Neural progenitor cell (in vitro differentiated cells): ENCODE results near the gene CD160. TPM values are rescaled to one million over a fixed set of nuclear protein-coding genes. Genes with fewer than 3 reads are reported as not detected.

ENCODE experiments used
- DNase-seq: peaks from one replicate; pipeline ENCODE4 v3.0.0-alpha.2; 2016; ENCODE audit warnings: low spot score
- H2AFZ ChIP-seq: fragments of 200-600 bp; sonication (generic); replicated peaks from 2 replicates; pipeline ENCODE4 v1.6.1; 2016; ENCODE audit warnings: antibody characterized with exemption
- H3F3A ChIP-seq: fragments of 200-600 bp; sonication (generic); 2 replicates; pipeline ENCODE4 v1.6.1; 2016; ENCODE audit warnings: antibody characterized with exemption, low read depth
- H3K27ac ChIP-seq: fragments of 200-600 bp; sonication (generic); 2 replicates; pipeline ENCODE4 v1.5.1; 2016; ENCODE audit warnings: mild to moderate bottlenecking
- H3K27me3 ChIP-seq: fragments of 200-600 bp; sonication (generic); 2 replicates; pipeline ENCODE4 v1.6.1; 2016; ENCODE audit warnings: mild to moderate bottlenecking, moderate library complexity
- H3K36me3 ChIP-seq: fragments of 200-600 bp; sonication (generic); 2 replicates; pipeline ENCODE4 v1.5.1; 2016
- H3K4me1 ChIP-seq: fragments of 200-600 bp; sonication (generic); 2 replicates; pipeline ENCODE4 v1.6.1; 2016; ENCODE audit warnings: mixed run types
- H3K4me2 ChIP-seq: fragments of 200-600 bp; sonication (generic); 2 replicates; pipeline ENCODE4 v1.6.1; 2016
- H3K4me3 ChIP-seq: fragments of 200-600 bp; sonication (generic); 2 replicates; pipeline ENCODE4 v1.5.1; 2016
- H3K79me2 ChIP-seq: fragments of 200-600 bp; sonication (generic); 2 replicates; pipeline ENCODE4 v1.6.1; 2016; ENCODE audit warnings: low read depth
- H3K9ac ChIP-seq: fragments of 200-600 bp; sonication (generic); 2 replicates; pipeline ENCODE4 v1.6.1; 2016
- H3K9me3 ChIP-seq: fragments of 200-600 bp; sonication (generic); 2 replicates; pipeline ENCODE4 v1.5.1; 2016; ENCODE audit warnings: low read depth
- H4K20me1 ChIP-seq: fragments of 200-600 bp; sonication (generic); 2 replicates; pipeline ENCODE4 v1.6.1; 2016; ENCODE audit warnings: low read depth
- H3K27ac Mint-ChIP-seq: 3 replicates; pipeline ENCODE4 v1.8.0; 2021; ENCODE audit warnings: mixed read lengths
- H3K27me3 Mint-ChIP-seq: 2 replicates; pipeline ENCODE4 v1.8.0; 2022; ENCODE audit warnings: low read depth, mild to moderate bottlenecking, inconsistent platforms, moderate library complexity, mixed read lengths; ENCODE audit not compliant: insufficient read depth
- H3K36me3 Mint-ChIP-seq: 3 replicates; pipeline ENCODE4 v1.8.0; 2021; ENCODE audit warnings: mixed read lengths
- H3K4me1 Mint-ChIP-seq: 3 replicates; pipeline ENCODE4 v1.8.0; 2021; ENCODE audit warnings: mixed read lengths
- H3K4me3 Mint-ChIP-seq: 3 replicates; pipeline ENCODE4 v1.8.0; 2021; ENCODE audit warnings: mild to moderate bottlenecking, moderate library complexity, mixed read lengths
- H3K9me3 Mint-ChIP-seq: 3 replicates; pipeline ENCODE4 v1.8.0; 2020; ENCODE audit warnings: mixed read lengths
- CTCF ChIP-seq: fragments of 200-600 bp; sonication (generic); IDR thresholded peaks from 2 replicates; pipeline ENCODE4 v1.5.1; 2017; ENCODE audit warnings: antibody characterized with exemption, mild to moderate bottlenecking
- EZH2 ChIP-seq: fragments of 200-600 bp; sonication (generic); IDR thresholded peaks from 2 replicates; pipeline ENCODE4 v1.6.1; 2017; ENCODE audit warnings: antibody characterized with exemption, mild to moderate bottlenecking, moderate library complexity
- EZH2phosphoT487 ChIP-seq: fragments of 200-600 bp; sonication (generic); IDR thresholded peaks from 2 replicates; pipeline ENCODE4 v1.6.1; 2017; ENCODE audit warnings: antibody characterized with exemption
- total RNA-seq: library from RNA; depleted of rRNA; stranded (reverse); fragments of >200 nt; gene quantifications from 2 replicates; pipeline ENCODE4 v1.2.3, GENCODE V29; 2015; ENCODE audit warnings: low replicate concordance

CD160 gene
- total RNA-seq, 1 donor from 2014 or later = not detected

GRCh38 chr1:145778146-145778540 lies 58.8 kb downstream of the CD160 start:
- Mint-ChIP-seq H3K27ac (no peak overlapping the region), H3K4me3 (no peak overlapping the region), H3K36me3 (peaks cover 10% of the 10 kb centered on the region), H3K4me1 (no peaks in the 10 kb centered on the region), H3K27me3 (no peaks in the 10 kb centered on the region), H3K9me3 (no peaks in the 10 kb centered on the region)
- H2AFZ ChIP-seq = no peak overlapping the region
- H3K4me1 ChIP-seq = no peaks in the 10 kb centered on the region
- no peaks in the 10 kb centered on the region for H3K27me3 ChIP-seq
- no peak overlapping the region for H3K4me2 ChIP-seq
- H3K79me2 ChIP-seq = no peaks in the 10 kb centered on the region
- H3K27ac ChIP-seq = no peak overlapping the region
- no peaks in the 10 kb centered on the region for H3K36me3 ChIP-seq
- no peaks in the 10 kb centered on the region for H4K20me1 ChIP-seq
- H3K9me3 ChIP-seq = no peaks in the 10 kb centered on the region
- no peak for TF ChIP-seq CTCF
- no peak for DNase-seq
- H3K4me3 ChIP-seq = no peak overlapping the region
- no peak overlapping the region for H3K9ac ChIP-seq
- no peaks in the 10 kb centered on the region for H3F3A ChIP-seq

GRCh38 chr1:145782272-145783099 lies 63.2 kb downstream of the CD160 start:
- Mint-ChIP-seq H3K27me3 (no peaks in the 10 kb centered on the region), H3K9me3 (no peaks in the 10 kb centered on the region), H3K36me3 (peaks cover 3% of the 10 kb centered on the region), H3K27ac (no peak overlapping the region), H3K4me1 (no peaks in the 10 kb centered on the region), H3K4me3 (no peak overlapping the region)
- Histone ChIP-seq H3K27ac (no peak overlapping the region), H2AFZ (no peak overlapping the region), H3K36me3 (no peaks in the 10 kb centered on the region), H3F3A (no peaks in the 10 kb centered on the region), H3K9me3 (no peaks in the 10 kb centered on the region), H3K9ac (no peak overlapping the region), H3K27me3 (no peaks in the 10 kb centered on the region), H3K4me2 (no peak overlapping the region), H3K4me3 (no peak overlapping the region), H4K20me1 (peaks cover 8% of the 10 kb centered on the region), H3K79me2 (peaks cover 3% of the 10 kb centered on the region), H3K4me1 (peaks cover 17% of the 10 kb centered on the region)
- TF ChIP-seq CTCF (no peak), EZH2phosphoT487 (no peak), EZH2 (no peak)
- no peak for DNase-seq

- no peak for TF ChIP-seq CTCF
- no peak for TF ChIP-seq EZH2
- TF ChIP-seq EZH2phosphoT487 = no peak
- H3K27me3 Mint-ChIP-seq = no peaks in the 10 kb centered on the region
- no peak overlapping the region for H3K4me2 ChIP-seq
Observed at GRCh38 chr1:145784409-145784808, 65.1 kb downstream of the CD160 start.

More at GRCh38 chr1:145784409-145784808, 65.1 kb downstream of the CD160 start:
- Histone ChIP-seq H3K9me3 (no peaks in the 10 kb centered on the region), H3K4me1 (peaks cover 17% of the 10 kb centered on the region), H3K27ac (no peak overlapping the region), H4K20me1 (peaks cover 8% of the 10 kb centered on the region), H3F3A (no peaks in the 10 kb centered on the region), H2AFZ (no peak overlapping the region), H3K9ac (no peak overlapping the region), H3K27me3 (no peaks in the 10 kb centered on the region), H3K36me3 (no peaks in the 10 kb centered on the region), H3K4me3 (no peak overlapping the region), H3K79me2 (peaks cover 3% of the 10 kb centered on the region)
- no peak overlapping the region for H3K27ac Mint-ChIP-seq
- no peaks in the 10 kb centered on the region for H3K9me3 Mint-ChIP-seq
- peaks cover 8% of the 10 kb centered on the region for H3K36me3 Mint-ChIP-seq
- DNase-seq = no peak
- no peaks in the 10 kb centered on the region for H3K4me1 Mint-ChIP-seq
- no peak overlapping the region for H3K4me3 Mint-ChIP-seq
